ENCODE results near the gene CCDC33. TPM values are rescaled to one million over a fixed set of nuclear protein-coding genes. Genes with fewer than 3 reads are reported as not detected.

The CCDC33 gene
- total and polyA plus RNA-seq, 10 of the 15 experiments (the other 5 are each of a cell fraction or from before 2014, with no cell fraction given): 0.57 to 5.8 (median 4.3) TPM

DNA sequence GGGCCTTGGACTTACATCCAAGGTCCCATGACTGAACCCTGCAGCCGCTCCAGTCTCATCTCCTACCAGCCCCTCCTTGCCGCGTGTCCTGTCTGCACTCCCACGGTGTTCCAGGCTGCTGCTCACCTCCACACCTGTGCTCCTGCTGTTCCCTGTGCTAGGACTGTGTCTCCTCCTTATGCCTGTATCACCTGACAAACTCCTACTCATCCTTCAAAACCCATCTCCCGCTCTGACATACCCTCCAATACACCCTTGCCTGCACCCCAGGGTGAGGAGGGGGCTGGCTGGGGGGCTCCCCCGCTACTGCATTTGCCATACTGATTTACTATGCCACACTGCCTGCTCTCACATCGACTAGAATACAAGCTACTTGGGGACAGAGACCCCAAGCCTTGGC is 77.8 kb downstream of the CCDC33 start (continued):
- TF ChIP-seq, protein P1, sequence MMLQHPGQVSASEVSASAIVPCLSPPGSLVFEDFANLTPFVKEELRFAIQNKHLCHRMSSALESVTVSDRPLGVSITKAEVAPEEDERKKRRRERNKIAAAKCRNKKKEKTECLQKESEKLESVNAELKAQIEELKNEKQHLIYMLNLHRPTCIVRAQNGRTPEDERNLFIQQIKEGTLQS (IDR thresholded peaks at IDR 0.05; ENCODE audit: borderline replicate concordance, extremely low read depth, low read depth, low read length): no peak
- TF ChIP-seq SREBF2 (IDR thresholded peaks at IDR 0.05; ENCODE audit: low read length): no peak
- TF ChIP-seq, protein P2, sequence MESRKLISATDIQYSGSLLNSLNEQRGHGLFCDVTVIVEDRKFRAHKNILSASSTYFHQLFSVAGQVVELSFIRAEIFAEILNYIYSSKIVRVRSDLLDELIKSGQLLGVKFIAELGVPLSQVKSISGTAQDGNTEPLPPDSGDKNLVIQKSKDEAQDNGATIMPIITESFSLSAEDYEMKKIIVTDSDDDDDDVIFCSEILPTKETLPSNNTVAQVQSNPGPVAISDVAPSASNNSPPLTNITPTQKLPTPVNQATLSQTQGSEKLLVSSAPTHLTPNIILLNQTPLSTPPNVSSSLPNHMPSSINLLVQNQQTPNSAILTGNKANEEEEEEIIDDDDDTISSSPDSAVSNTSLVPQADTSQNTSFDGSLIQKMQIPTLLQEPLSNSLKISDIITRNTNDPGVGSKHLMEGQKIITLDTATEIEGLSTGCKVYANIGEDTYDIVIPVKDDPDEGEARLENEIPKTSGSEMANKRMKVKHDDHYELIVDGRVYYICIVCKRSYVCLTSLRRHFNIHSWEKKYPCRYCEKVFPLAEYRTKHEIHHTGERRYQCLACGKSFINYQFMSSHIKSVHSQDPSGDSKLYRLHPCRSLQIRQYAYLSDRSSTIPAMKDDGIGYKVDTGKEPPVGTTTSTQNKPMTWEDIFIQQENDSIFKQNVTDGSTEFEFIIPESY (IDR thresholded peaks at IDR 0.05): no peak
- TF ChIP-seq, protein P3, sequence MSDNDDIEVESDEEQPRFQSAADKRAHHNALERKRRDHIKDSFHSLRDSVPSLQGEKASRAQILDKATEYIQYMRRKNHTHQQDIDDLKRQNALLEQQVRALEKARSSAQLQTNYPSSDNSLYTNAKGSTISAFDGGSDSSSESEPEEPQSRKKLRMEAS (IDR thresholded peaks at IDR 0.05; ENCODE audit: low read depth, low read length): no peak

DNA sequence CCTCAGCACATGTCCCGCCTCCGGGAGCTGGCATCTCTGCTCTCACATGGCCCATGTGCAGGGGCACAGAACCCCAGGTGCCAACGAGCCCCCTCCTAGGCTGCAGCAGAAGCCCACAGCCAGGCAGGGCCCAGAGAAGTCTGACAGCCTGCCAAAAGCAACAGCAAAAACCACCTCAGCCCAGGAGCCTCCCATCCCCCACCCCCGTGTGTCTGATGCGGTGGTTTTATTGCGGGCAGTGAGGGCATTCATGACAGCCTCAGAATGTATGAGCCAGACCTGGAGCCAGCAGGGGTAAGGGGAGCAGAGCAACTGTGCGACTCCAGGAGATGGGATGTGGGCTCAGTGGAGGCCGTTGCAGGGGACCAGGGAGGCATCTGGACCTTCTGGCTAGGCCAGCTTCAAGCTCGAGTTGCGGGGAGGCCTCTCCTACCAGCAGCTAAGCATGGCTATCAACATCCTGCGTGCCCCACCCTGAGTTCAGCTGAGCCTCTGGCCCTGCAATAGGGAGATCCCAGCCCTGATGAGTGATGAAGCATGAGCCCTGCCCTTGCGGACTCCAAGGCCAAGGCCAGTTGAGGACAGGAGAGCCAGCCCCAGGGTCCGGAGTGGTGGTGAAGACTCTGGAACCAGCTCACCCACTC is 78.8 kb downstream of the CCDC33 start:
- Histone ChIP-seq H3K4me2 (ENCODE audit: control insufficient read depth, insufficient read depth) (peak overlapping the region; percentile 75), H3K79me2 (ENCODE audit: control insufficient read depth, insufficient read depth, low read length) (no peaks in the 10 kb centered on the region), H3K4me3 (peak overlapping the region; percentile 51; the same call in 1 of the 2 replicates), H3K27me3 (replicated peaks in 1 of 2; ENCODE audit: control insufficient read depth in 2 of 2, insufficient read depth in 2 of 2, low read length in 1 of 2) (no peaks in the 10 kb centered on the region), H3K27ac (ENCODE audit: control insufficient read depth, insufficient read depth) (peak overlapping the region; percentile 71), H2AFZ (ENCODE audit: control insufficient read depth, low read depth, low read length) (peak overlapping the region; percentile 76; the same call in 1 of the 2 replicates), H3K9me3 (replicated peaks; ENCODE audit: control insufficient read depth, insufficient read depth, low read length) (no peaks in the 10 kb centered on the region), H3K36me3 (ENCODE audit: control insufficient read depth in 2 of 2, insufficient read depth in 2 of 2, low read length in 1 of 2) (no peaks in the 10 kb centered on the region), H4K20me1 (ENCODE audit: control insufficient read depth, insufficient read depth) (no peaks in the 10 kb centered on the region), H3K9ac (ENCODE audit: control insufficient read depth, insufficient read depth, low read length) (no peak overlapping the region), H3K4me1 (ENCODE audit: control insufficient read depth, insufficient read depth, low read length) (peaks cover 45% of the 10 kb centered on the region)
- ChIA-PET POLR2A (no interaction called here), SMC1A (ENCODE audit: uncharacterized antibody, unreplicated experiment) (interaction anchor here (1.6 kb wide), 1 partner anchor 121 kb away, joined by 3 read pairs; no protein-coding TSS in a partner anchor), RAD21 (ENCODE audit: unreplicated experiment) (no interaction called here), CTCF (interaction anchor here (1.2 to 2.2 kb wide), 3 partner anchors 7 to 342 kb away, joined by 3 to 5 read pairs (median 3); no protein-coding TSS in a partner anchor)
- BruUV-seq (replicated peaks): no TSS peak
- no peak for DNase-seq (ENCODE audit: low read depth, low spot score)
- FAIRE-seq: no peak
- no peak for ATAC-seq
- WGBS (ENCODE audit: insufficient coverage, insufficient replicate concordance, low lambda C conversion rate, missing lambda C conversion rate): 52% methylated on average over 13 of the region's 13 CpGs
- in situ Hi-C loops (cut with MboI): no loop called here
- intact Hi-C loops (cut with micrococcal nuclease; ENCODE audit: unreplicated experiment): no loop called here
- TF ChIP-seq SMAD5 (IDR thresholded peaks at IDR 0.05; ENCODE audit: low read depth): no peak
- no peak for TF ChIP-seq SMC3 (IDR thresholded peaks at IDR 0.05; ENCODE audit: borderline replicate concordance, low read length)
- TF ChIP-seq, protein P4, sequence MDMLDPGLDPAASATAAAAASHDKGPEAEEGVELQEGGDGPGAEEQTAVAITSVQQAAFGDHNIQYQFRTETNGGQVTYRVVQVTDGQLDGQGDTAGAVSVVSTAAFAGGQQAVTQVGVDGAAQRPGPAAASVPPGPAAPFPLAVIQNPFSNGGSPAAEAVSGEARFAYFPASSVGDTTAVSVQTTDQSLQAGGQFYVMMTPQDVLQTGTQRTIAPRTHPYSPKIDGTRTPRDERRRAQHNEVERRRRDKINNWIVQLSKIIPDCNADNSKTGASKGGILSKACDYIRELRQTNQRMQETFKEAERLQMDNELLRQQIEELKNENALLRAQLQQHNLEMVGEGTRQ (IDR thresholded peaks at IDR 0.05; ENCODE audit: borderline replicate concordance, low read depth, low read length): no peak
- TF ChIP-seq BMI1 (IDR thresholded peaks at IDR 0.05; ENCODE audit: borderline replicate concordance): no peak
- TF ChIP-seq PAX8 (IDR thresholded peaks at IDR 0.05): no peak
- no peak for TF ChIP-seq MTA3 (IDR thresholded peaks at IDR 0.05; ENCODE audit: borderline replicate concordance, low read length)
- TF ChIP-seq LARP7 (IDR thresholded peaks at IDR 0.05): no peak
- TF ChIP-seq, protein P5, sequence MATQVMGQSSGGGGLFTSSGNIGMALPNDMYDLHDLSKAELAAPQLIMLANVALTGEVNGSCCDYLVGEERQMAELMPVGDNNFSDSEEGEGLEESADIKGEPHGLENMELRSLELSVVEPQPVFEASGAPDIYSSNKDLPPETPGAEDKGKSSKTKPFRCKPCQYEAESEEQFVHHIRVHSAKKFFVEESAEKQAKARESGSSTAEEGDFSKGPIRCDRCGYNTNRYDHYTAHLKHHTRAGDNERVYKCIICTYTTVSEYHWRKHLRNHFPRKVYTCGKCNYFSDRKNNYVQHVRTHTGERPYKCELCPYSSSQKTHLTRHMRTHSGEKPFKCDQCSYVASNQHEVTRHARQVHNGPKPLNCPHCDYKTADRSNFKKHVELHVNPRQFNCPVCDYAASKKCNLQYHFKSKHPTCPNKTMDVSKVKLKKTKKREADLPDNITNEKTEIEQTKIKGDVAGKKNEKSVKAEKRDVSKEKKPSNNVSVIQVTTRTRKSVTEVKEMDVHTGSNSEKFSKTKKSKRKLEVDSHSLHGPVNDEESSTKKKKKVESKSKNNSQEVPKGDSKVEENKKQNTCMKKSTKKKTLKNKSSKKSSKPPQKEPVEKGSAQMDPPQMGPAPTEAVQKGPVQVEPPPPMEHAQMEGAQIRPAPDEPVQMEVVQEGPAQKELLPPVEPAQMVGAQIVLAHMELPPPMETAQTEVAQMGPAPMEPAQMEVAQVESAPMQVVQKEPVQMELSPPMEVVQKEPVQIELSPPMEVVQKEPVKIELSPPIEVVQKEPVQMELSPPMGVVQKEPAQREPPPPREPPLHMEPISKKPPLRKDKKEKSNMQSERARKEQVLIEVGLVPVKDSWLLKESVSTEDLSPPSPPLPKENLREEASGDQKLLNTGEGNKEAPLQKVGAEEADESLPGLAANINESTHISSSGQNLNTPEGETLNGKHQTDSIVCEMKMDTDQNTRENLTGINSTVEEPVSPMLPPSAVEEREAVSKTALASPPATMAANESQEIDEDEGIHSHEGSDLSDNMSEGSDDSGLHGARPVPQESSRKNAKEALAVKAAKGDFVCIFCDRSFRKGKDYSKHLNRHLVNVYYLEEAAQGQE (IDR thresholded peaks at IDR 0.05; ENCODE audit: low read depth, low read length): no peak
- TF ChIP-seq, protein P6, sequence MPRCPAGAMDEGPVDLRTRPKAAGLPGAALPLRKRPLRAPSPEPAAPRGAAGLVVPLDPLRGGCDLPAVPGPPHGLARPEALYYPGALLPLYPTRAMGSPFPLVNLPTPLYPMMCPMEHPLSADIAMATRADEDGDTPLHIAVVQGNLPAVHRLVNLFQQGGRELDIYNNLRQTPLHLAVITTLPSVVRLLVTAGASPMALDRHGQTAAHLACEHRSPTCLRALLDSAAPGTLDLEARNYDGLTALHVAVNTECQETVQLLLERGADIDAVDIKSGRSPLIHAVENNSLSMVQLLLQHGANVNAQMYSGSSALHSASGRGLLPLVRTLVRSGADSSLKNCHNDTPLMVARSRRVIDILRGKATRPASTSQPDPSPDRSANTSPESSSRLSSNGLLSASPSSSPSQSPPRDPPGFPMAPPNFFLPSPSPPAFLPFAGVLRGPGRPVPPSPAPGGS (IDR thresholded peaks at IDR 0.05; ENCODE audit: borderline replicate concordance, insufficient read depth, low read depth, low read length, poor library complexity, severe bottlenecking): no peak
- TF ChIP-seq ZBED1 (IDR thresholded peaks at IDR 0.05; ENCODE audit: borderline replicate concordance): no peak

Data from GM12878 (cell line).